Endodermal cell (in vitro differentiated cells): Measurements from ENCODE around the gene ZDHHC11. TPM values are rescaled to one million over a fixed set of nuclear protein-coding genes. Genes with fewer than 3 reads are reported as not detected.

Source experiments
- DNase-seq: peaks from one replicate; pipeline ENCODE4 v3.0.0-alpha.2; 2017
- H3K27ac ChIP-seq: 2 replicates; pipeline ENCODE4 v1.5.1; 2013; ENCODE audit warnings: mild to moderate bottlenecking, low read depth, low read length, moderate library complexity
- H3K27me3 ChIP-seq: 2 replicates; pipeline ENCODE4 v1.6.1; 2013; ENCODE audit warnings: mild to moderate bottlenecking, low read length, moderate library complexity; ENCODE audit not compliant: insufficient read depth, control insufficient read depth, poor library complexity, severe bottlenecking
- H3K36me3 ChIP-seq: 2 replicates; pipeline ENCODE4 v1.7.0; 2013; ENCODE audit warnings: mild to moderate bottlenecking, low read length, moderate library complexity; ENCODE audit not compliant: control insufficient read depth, insufficient read depth
- H3K4me1 ChIP-seq: one replicate; pipeline ENCODE4 v1.7.0; 2013; ENCODE audit warnings: low read length; ENCODE audit not compliant: control insufficient read depth, insufficient read depth
- H3K4me3 ChIP-seq: 2 replicates; pipeline ENCODE4 v1.5.1; 2013; ENCODE audit warnings: mild to moderate bottlenecking, low read length, moderate library complexity
- H3K9ac ChIP-seq: 2 replicates; pipeline ENCODE4 v1.6.1; 2013; ENCODE audit warnings: mild to moderate bottlenecking, low read length, moderate library complexity; ENCODE audit not compliant: poor library complexity, severe bottlenecking; ENCODE audit errors: extremely low read depth
- H3K9me3 ChIP-seq: 2 replicates; pipeline ENCODE4 v1.6.1; 2013; ENCODE audit warnings: mild to moderate bottlenecking, low read length, moderate library complexity; ENCODE audit not compliant: control insufficient read depth
- H3K27ac Mint-ChIP-seq: 2 replicates; pipeline ENCODE4 v1.8.0; 2020; ENCODE audit warnings: mixed read lengths
- H3K27me3 Mint-ChIP-seq: 2 replicates; pipeline ENCODE4 v1.8.0; 2021; ENCODE audit warnings: mild to moderate bottlenecking, mixed read lengths; ENCODE audit not compliant: insufficient read depth
- H3K36me3 Mint-ChIP-seq: 2 replicates; pipeline ENCODE4 v1.8.0; 2020; ENCODE audit warnings: low read depth, mixed read lengths
- H3K4me1 Mint-ChIP-seq: 2 replicates; pipeline ENCODE4 v1.8.0; 2020; ENCODE audit warnings: mixed read lengths
- H3K4me3 Mint-ChIP-seq: 2 replicates; pipeline ENCODE4 v1.8.0; 2020; ENCODE audit warnings: mild to moderate bottlenecking, moderate library complexity, mixed read lengths
- H3K9me3 Mint-ChIP-seq: 2 replicates; pipeline ENCODE4 v1.8.0; 2020; ENCODE audit warnings: mild to moderate bottlenecking, mixed read lengths
- CTCF ChIP-seq: fragments of 200-600 bp; sonication (generic); conservative IDR thresholded peaks from 2 replicates; pipeline ENCODE4 v1.5.0; 2021; ENCODE audit warnings: antibody characterized with exemption, mild to moderate bottlenecking
- WGBS, 2 experiments: methylation state at CpG; one replicate each; pipeline versions ENCODE4 v1.1.5 to v1.1.7; 2013; ENCODE audit warnings: missing lambda C conversion rate in 2 of 2, mixed read lengths in 1 of 2; ENCODE audit not compliant: insufficient coverage in 1 of 2, insufficient read length in 1 of 2; 5-methylcytosine and 5-hydroxymethylcytosine counted together
- total RNA-seq, 2 donors: library from RNA; stranded (reverse); fragmentation: NEBNext Ultra II Directional in 1 of 2; extraction: Animal tissue kit (Norgen Biotek cat#: 25700) in 1 of 2; gene quantifications; 2 replicates in 1 of 2; 3 replicates in 1 of 2; pipeline ENCODE4 v1.2.1, GENCODE V29; 2021

ZDHHC11 gene
- total RNA-seq, 2 donors from 2014 or later: 10.6 to 28.9 TPM

GRCh38 chr5:878125-878524 is 27.3 kb upstream of the ZDHHC11 start:
- Mint-ChIP-seq H3K4me3 (no peak overlapping the region), H3K27me3 (no peaks in the 10 kb centered on the region), H3K27ac (no peak overlapping the region), H3K4me1 (no peaks in the 10 kb centered on the region), H3K9me3 (no peaks in the 10 kb centered on the region), H3K36me3 (peaks cover 73% of the 10 kb centered on the region)
- Histone ChIP-seq H3K4me3 (no peak overlapping the region), H3K27me3 (no peaks in the 10 kb centered on the region), H3K9ac (no peak overlapping the region), H3K4me1 (peaks cover 5% of the 10 kb centered on the region), H3K9me3 (no peaks in the 10 kb centered on the region), H3K27ac (no peak overlapping the region), H3K36me3 (peaks cover 74% of the 10 kb centered on the region)
- WGBS, 2 experiments: 96 to 98% methylated on average over 15 of the region's 15 CpGs
- TF ChIP-seq CTCF: no peak
- DNase-seq: no peak

GRCh38 chr5:876398-877365 is 25.9 kb upstream of the ZDHHC11 start:
- no peak overlapping the region for H3K4me3 Mint-ChIP-seq
- H3K36me3 ChIP-seq: peaks cover 68% of the 10 kb centered on the region
- H3K9me3 ChIP-seq: no peaks in the 10 kb centered on the region
- H3K9ac ChIP-seq: no peak overlapping the region
- H3K4me1 ChIP-seq: peaks cover 11% of the 10 kb centered on the region
- DNase-seq: no peak
- no peak overlapping the region for H3K4me3 ChIP-seq
- H3K4me1 Mint-ChIP-seq: no peaks in the 10 kb centered on the region
- H3K27ac Mint-ChIP-seq: no peak overlapping the region
- 95% methylated on average over 13 to 28 of the region's 28 CpGs for WGBS, 2 experiments
- no peaks in the 10 kb centered on the region for H3K27me3 Mint-ChIP-seq
- H3K36me3 Mint-ChIP-seq: peaks cover 63% of the 10 kb centered on the region
- no peak overlapping the region for H3K27ac ChIP-seq
- no peak for TF ChIP-seq CTCF
- H3K9me3 Mint-ChIP-seq: no peaks in the 10 kb centered on the region
- no peaks in the 10 kb centered on the region for H3K27me3 ChIP-seq

GRCh38 chr5:875931-876330 is 25.1 kb upstream of the ZDHHC11 start:
- Histone ChIP-seq H3K27ac (no peak overlapping the region), H3K4me1 (peaks cover 11% of the 10 kb centered on the region), H3K36me3 (peaks cover 68% of the 10 kb centered on the region), H3K9ac (no peak overlapping the region), H3K27me3 (no peaks in the 10 kb centered on the region), H3K4me3 (no peak overlapping the region), H3K9me3 (no peaks in the 10 kb centered on the region)
- TF ChIP-seq CTCF: no peak
- Mint-ChIP-seq H3K4me1 (no peaks in the 10 kb centered on the region), H3K27me3 (no peaks in the 10 kb centered on the region), H3K27ac (no peak overlapping the region), H3K4me3 (no peak overlapping the region), H3K9me3 (no peaks in the 10 kb centered on the region), H3K36me3 (peaks cover 63% of the 10 kb centered on the region)
- DNase-seq: no peak
- 96 to 97% methylated on average over 15 to 24 of the region's 24 CpGs for WGBS, 2 experiments
